Esophagus squamous epithelium (tissue), 4 donors: Measurements from ENCODE around the gene POM121.
"Not testable (repeated sequence)": the region's sequence is repeated elsewhere in the genome, so short reads cannot be mapped to it uniquely, and the experiment has no call there.

ENCODE experiments used
- POLR2A ChIP-seq, 4 donors: fragments of 450-650 bp; IDR thresholded peaks; one replicate each; pipeline ENCODE4 v1.6.1; 2017; ENCODE audit warnings: antibody characterized with exemption in 4 of 4, mild to moderate bottlenecking in 4 of 4, moderate library complexity in 3 of 4
- TF ChIP-seq, protein P1 (sequence below), 6 experiments: fragments of 450-650 bp in 4 of 6; fragments of 200-600 bp in 2 of 6; sonication (generic) in 2 of 6; IDR thresholded peaks; one replicate each; pipeline ENCODE4 v1.5.1; 2016 to 2019; ENCODE audit warnings: antibody characterized with exemption in 6 of 6, mild to moderate bottlenecking in 4 of 6, moderate library complexity in 4 of 6

- TF ChIP-seq POLR2A (IDR thresholded peaks at IDR 0.05): not testable (repeated sequence)
- TF ChIP-seq, protein P1, sequence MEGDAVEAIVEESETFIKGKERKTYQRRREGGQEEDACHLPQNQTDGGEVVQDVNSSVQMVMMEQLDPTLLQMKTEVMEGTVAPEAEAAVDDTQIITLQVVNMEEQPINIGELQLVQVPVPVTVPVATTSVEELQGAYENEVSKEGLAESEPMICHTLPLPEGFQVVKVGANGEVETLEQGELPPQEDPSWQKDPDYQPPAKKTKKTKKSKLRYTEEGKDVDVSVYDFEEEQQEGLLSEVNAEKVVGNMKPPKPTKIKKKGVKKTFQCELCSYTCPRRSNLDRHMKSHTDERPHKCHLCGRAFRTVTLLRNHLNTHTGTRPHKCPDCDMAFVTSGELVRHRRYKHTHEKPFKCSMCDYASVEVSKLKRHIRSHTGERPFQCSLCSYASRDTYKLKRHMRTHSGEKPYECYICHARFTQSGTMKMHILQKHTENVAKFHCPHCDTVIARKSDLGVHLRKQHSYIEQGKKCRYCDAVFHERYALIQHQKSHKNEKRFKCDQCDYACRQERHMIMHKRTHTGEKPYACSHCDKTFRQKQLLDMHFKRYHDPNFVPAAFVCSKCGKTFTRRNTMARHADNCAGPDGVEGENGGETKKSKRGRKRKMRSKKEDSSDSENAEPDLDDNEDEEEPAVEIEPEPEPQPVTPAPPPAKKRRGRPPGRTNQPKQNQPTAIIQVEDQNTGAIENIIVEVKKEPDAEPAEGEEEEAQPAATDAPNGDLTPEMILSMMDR (IDR thresholded peaks at IDR 0.05): not testable (repeated sequence)
These were observed 55.5 kb downstream of the POM121 start for GRCh38 chr7:72980382-72980781.
